ENCODE data around the gene PHF21B. TPM values are rescaled to one million over a fixed set of nuclear protein-coding genes. Genes with fewer than 3 reads are reported as not detected.
A peak's percentile ranks its signal among the peaks of the same experiment; 100 is the strongest.

The PHF21B gene
- total and polyA plus RNA-seq, 5 donors from 2014 or later: not detected

GRCh38 chr22:44876921-44877320 is 132.9 kb downstream of the PHF21B start:
- H3K9me3 ChIP-seq (ENCODE audit: control insufficient read depth in 2 of 2, low read length in 2 of 2): peaks cover under 1 to 1% of the 10 kb centered on the region in 2 experiments
- DNase-seq: no peak
- Mint-ChIP-seq H3K36me3 (no peaks in the 10 kb centered on the region), H3K27me3 (no peaks in the 10 kb centered on the region), H3K9me3 (peaks cover 0 to 7% (median 2%) of the 10 kb centered on the region in 7 donors), H3K27ac (no peak overlapping the region), H3K4me1 (no peaks in the 10 kb centered on the region), H3K4me3 (no peak overlapping the region)
- H3K4me1 ChIP-seq (ENCODE audit: control insufficient read depth, insufficient read depth, low read length, poor library complexity, severe bottlenecking): no peaks in the 10 kb centered on the region
- no peak overlapping the region for H3K4me3 ChIP-seq (ENCODE audit: low read depth, low read length)
- no peaks in the 10 kb centered on the region for H3K27me3 ChIP-seq (ENCODE audit: control insufficient read depth, insufficient read depth, low read length)
- no peak overlapping the region for H3K27ac ChIP-seq (ENCODE audit: insufficient read depth, low read length, poor library complexity, severe bottlenecking)
- H3K36me3 ChIP-seq (ENCODE audit: control insufficient read depth, insufficient read depth, low read length): no peaks in the 10 kb centered on the region
- no peak for ATAC-seq (ENCODE audit: low read depth in 2 of 2)

DNA sequence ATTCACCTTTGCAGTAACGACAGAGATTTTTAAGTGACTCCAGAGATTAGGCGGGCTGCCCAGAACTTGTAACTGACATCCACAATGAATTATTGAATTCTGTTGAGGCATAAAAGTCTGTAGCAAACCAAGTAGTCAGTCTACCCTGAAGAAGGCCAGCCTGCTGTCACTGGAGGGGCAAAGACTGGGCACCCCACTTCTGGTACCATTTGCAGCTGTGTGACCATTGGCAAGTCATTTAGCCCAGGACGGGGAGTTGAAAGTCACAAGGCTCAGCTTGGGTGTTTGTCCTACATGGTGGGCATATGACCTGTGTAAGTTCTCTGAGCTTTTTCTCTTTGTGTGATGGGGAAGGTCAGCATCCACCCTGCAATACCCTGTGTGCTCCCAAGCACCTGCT is 138.0 kb downstream of the PHF21B start:
- Mint-ChIP-seq H3K27ac (no peak overlapping the region), H3K4me1 (no peaks in the 10 kb centered on the region)
- no peak for ATAC-seq (ENCODE audit: low read depth in 2 of 2)

DNA sequence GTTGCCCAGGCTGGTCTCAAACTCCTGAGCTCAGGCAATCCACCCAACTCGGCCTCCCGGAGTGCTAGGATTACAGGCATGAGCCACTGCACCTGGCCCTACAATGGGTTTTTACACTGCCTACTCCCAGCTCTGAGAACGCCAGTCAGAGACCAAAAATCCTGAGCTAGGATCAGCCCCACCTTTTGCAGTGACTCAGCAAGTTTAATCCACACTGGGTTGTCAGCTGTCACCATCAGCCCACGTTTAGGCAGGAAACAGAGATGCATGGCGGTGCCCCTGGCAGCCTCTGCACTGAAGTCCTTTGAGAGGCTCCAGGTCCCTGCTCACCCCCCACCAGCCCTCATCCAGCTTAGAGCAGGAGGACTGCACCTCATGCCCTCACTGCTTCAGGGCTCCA is 139.8 kb downstream of the PHF21B start:
- Histone ChIP-seq H3K27ac (ENCODE audit: insufficient read depth, low read length, poor library complexity, severe bottlenecking) (no peak overlapping the region), H3K27me3 (ENCODE audit: control insufficient read depth, insufficient read depth, low read length) (no peaks in the 10 kb centered on the region), H3K36me3 (ENCODE audit: control insufficient read depth, insufficient read depth, low read length) (no peaks in the 10 kb centered on the region), H3K4me1 (ENCODE audit: control insufficient read depth, insufficient read depth, low read length, poor library complexity, severe bottlenecking) (no peaks in the 10 kb centered on the region), H3K9me3 (ENCODE audit: control insufficient read depth in 2 of 2, low read length in 2 of 2) (peaks cover 7 to 11% of the 10 kb centered on the region in 2 experiments), H3K4me3 (ENCODE audit: low read depth, low read length) (no peak overlapping the region)
- Mint-ChIP-seq H3K36me3 (no peaks in the 10 kb centered on the region), H3K27me3 (peaks cover 7% of the 10 kb centered on the region), H3K9me3 (peaks cover 0 to 5% (median 3%) of the 10 kb centered on the region in 7 donors), H3K27ac (no peak overlapping the region), H3K4me3 (no peak overlapping the region), H3K4me1 (no peaks in the 10 kb centered on the region)
- DNase-seq (peak in 1 of 3 donors; percentile 31), ATAC-seq (ENCODE audit: low read depth in 2 of 2) (no peak)

More for the DNA sequence above, 138.0 kb downstream of the PHF21B start:
- H3K27ac ChIP-seq (ENCODE audit: insufficient read depth, low read length, poor library complexity, severe bottlenecking): no peak overlapping the region
- H3K4me3 Mint-ChIP-seq: no peak overlapping the region
- peaks cover 0 to 8% (median 5%) of the 10 kb centered on the region in 7 donors for H3K9me3 Mint-ChIP-seq
- no peaks in the 10 kb centered on the region for H3K36me3 Mint-ChIP-seq
- H3K4me3 ChIP-seq (ENCODE audit: low read depth, low read length): no peak overlapping the region
- peaks cover 7 to 11% of the 10 kb centered on the region in 2 experiments for H3K9me3 ChIP-seq (ENCODE audit: control insufficient read depth in 2 of 2, low read length in 2 of 2)
- no peak for DNase-seq
- H3K4me1 ChIP-seq (ENCODE audit: control insufficient read depth, insufficient read depth, low read length, poor library complexity, severe bottlenecking): no peaks in the 10 kb centered on the region
- H3K27me3 ChIP-seq (ENCODE audit: control insufficient read depth, insufficient read depth, low read length): no peaks in the 10 kb centered on the region
- peaks cover 7% of the 10 kb centered on the region for H3K27me3 Mint-ChIP-seq
- H3K36me3 ChIP-seq (ENCODE audit: control insufficient read depth, insufficient read depth, low read length): no peaks in the 10 kb centered on the region

- Mint-ChIP-seq H3K9me3 (peaks cover 0 to 5% (median 3%) of the 10 kb centered on the region in 7 donors), H3K4me3 (no peak overlapping the region), H3K27me3 (peaks cover 7% of the 10 kb centered on the region), H3K36me3 (no peaks in the 10 kb centered on the region), H3K27ac (no peak overlapping the region), H3K4me1 (no peaks in the 10 kb centered on the region)
- Histone ChIP-seq H3K27me3 (ENCODE audit: control insufficient read depth, insufficient read depth, low read length) (no peaks in the 10 kb centered on the region), H3K4me1 (ENCODE audit: control insufficient read depth, insufficient read depth, low read length, poor library complexity, severe bottlenecking) (no peaks in the 10 kb centered on the region), H3K36me3 (ENCODE audit: control insufficient read depth, insufficient read depth, low read length) (no peaks in the 10 kb centered on the region), H3K27ac (ENCODE audit: insufficient read depth, low read length, poor library complexity, severe bottlenecking) (no peak overlapping the region), H3K4me3 (ENCODE audit: low read depth, low read length) (no peak overlapping the region), H3K9me3 (ENCODE audit: control insufficient read depth in 2 of 2, low read length in 2 of 2) (peaks cover 7 to 11% of the 10 kb centered on the region in 2 experiments)
- DNase-seq (no peak), ATAC-seq (ENCODE audit: low read depth in 2 of 2) (no peak)
Measured at GRCh38 chr22:44869196-44869595, 140.6 kb downstream of the PHF21B start.

DNA sequence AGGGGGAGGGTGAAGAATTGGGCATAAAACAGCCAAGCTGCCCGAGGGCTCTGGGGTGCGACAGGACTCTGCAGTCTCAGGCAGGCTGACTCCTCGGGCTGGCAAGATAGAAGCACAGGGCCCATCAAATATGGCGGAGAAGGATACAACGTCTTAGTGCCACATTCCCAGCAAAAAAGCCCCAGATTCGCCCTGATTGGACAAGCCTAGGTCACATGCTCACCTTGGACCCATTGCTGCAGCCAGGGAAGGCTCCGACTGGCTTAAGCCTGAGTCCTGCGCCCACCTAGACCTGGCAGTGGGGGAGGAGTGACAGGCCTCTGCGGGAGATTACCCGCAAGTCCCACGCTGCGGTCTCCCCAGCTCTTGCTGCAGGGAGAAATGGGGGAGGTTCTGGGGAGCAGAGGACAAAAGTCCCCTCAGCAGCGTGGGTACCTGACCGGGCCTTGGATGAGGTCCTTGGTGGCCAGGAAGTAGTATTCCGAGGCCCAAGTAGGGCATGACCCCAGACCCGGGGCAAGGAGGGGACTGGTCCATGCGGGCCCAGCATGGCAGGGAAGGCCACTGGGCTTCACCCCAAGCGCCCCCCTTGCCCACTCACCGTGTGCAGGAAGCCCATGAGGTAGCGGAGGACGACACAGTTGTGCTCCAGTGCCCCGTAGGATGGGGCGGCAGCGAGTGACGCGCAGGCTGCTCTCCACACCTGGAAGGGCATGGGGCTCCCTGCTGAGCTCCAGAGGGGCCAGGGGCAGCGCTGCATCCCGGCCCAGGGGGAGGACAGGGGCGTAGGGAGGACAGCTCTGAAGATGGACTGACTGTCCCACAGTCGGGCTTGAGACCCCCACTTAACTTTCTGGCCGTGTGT is 144.4 kb downstream of the PHF21B start:
- no peaks in the 10 kb centered on the region for H3K9me3 ChIP-seq (ENCODE audit: control insufficient read depth in 2 of 2, low read length in 2 of 2)
- DNase-seq (no peak), ATAC-seq (ENCODE audit: low read depth in 2 of 2) (no peak)
- no peak overlapping the region for H3K4me3 ChIP-seq (ENCODE audit: low read depth, low read length)
- H3K27me3 ChIP-seq (ENCODE audit: control insufficient read depth, insufficient read depth, low read length): no peaks in the 10 kb centered on the region
- H3K36me3 ChIP-seq (ENCODE audit: control insufficient read depth, insufficient read depth, low read length): no peaks in the 10 kb centered on the region
- Mint-ChIP-seq H3K4me3 (no peak overlapping the region), H3K9me3 (peaks cover 0 to 3% (median 0%) of the 10 kb centered on the region in 7 donors), H3K36me3 (no peaks in the 10 kb centered on the region), H3K4me1 (no peaks in the 10 kb centered on the region), H3K27ac (no peak overlapping the region), H3K27me3 (peaks cover 6% of the 10 kb centered on the region)
- no peaks in the 10 kb centered on the region for H3K4me1 ChIP-seq (ENCODE audit: control insufficient read depth, insufficient read depth, low read length, poor library complexity, severe bottlenecking)
- no peak overlapping the region for H3K27ac ChIP-seq (ENCODE audit: insufficient read depth, low read length, poor library complexity, severe bottlenecking)

DNA sequence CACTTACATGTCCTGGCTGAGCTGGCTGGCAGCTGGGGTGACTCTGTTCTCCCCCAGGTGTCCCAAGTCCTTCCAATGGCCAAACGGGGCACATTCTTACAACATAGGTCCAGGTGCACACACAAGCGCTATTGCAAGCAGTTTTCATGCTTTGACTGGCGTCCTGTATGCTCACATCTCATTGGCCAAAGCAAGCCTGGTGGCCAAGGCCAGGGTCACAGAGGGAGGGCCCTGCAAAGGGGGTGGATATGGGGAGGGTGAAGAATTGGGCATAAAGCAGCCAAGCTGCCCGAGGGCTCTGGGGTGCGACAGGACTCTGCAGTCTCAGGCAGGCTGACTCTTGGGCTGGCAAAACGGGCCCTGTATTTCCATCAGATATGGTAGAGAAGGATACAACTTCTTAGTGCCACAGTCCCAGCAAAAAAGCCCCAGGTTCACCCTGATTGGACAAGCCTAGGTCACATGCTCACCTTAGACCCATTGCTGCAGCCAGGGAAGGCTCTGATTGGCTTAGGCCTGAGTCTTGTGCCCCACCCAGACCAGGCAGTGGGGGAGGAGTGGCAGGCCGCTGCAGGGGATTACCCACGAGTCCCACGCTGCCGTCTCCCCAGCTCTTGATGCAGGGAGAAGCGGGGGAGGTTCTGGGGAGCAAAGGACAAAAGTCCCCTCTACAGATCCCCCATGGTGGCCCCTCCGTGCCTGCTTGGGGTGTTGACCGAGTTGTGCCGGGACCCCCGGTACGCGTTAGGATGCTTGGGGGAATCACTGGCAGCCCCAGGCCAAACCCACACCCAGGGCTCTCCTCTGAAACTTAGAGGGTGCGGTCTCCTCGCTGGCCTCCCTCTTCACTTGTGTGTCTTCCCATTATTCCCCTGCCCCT is 146.6 kb downstream of the PHF21B start:
- Histone ChIP-seq H3K27me3 (ENCODE audit: control insufficient read depth, insufficient read depth, low read length) (no peaks in the 10 kb centered on the region), H3K9me3 (ENCODE audit: control insufficient read depth in 2 of 2, low read length in 2 of 2) (no peaks in the 10 kb centered on the region), H3K36me3 (ENCODE audit: control insufficient read depth, insufficient read depth, low read length) (no peaks in the 10 kb centered on the region), H3K27ac (ENCODE audit: insufficient read depth, low read length, poor library complexity, severe bottlenecking) (no peak overlapping the region), H3K4me3 (ENCODE audit: low read depth, low read length) (no peak overlapping the region), H3K4me1 (ENCODE audit: control insufficient read depth, insufficient read depth, low read length, poor library complexity, severe bottlenecking) (no peaks in the 10 kb centered on the region)
- H3K27me3 Mint-ChIP-seq: peaks cover 6% of the 10 kb centered on the region
- DNase-seq: no peak
- H3K9me3 Mint-ChIP-seq: peaks cover 0 to 3% (median 0%) of the 10 kb centered on the region in 7 donors
- H3K4me3 Mint-ChIP-seq: no peak overlapping the region
- peak overlapping the region in 1 of 3 donors; percentile 32 for H3K27ac Mint-ChIP-seq
- H3K4me1 Mint-ChIP-seq: no peaks in the 10 kb centered on the region
- no peaks in the 10 kb centered on the region for H3K36me3 Mint-ChIP-seq
- peak in 1 of 2 donors; percentile 12 for ATAC-seq (ENCODE audit: low read depth in 2 of 2)

- no peak overlapping the region for H3K27ac Mint-ChIP-seq
- no peaks in the 10 kb centered on the region for H3K36me3 Mint-ChIP-seq
- H3K27me3 Mint-ChIP-seq: peaks cover 6% of the 10 kb centered on the region
- Histone ChIP-seq H3K9me3 (ENCODE audit: control insufficient read depth in 2 of 2, low read length in 2 of 2) (no peaks in the 10 kb centered on the region), H3K27me3 (ENCODE audit: control insufficient read depth, insufficient read depth, low read length) (no peaks in the 10 kb centered on the region), H3K36me3 (ENCODE audit: control insufficient read depth, insufficient read depth, low read length) (no peaks in the 10 kb centered on the region), H3K4me3 (ENCODE audit: low read depth, low read length) (no peak overlapping the region), H3K27ac (ENCODE audit: insufficient read depth, low read length, poor library complexity, severe bottlenecking) (no peak overlapping the region), H3K4me1 (ENCODE audit: control insufficient read depth, insufficient read depth, low read length, poor library complexity, severe bottlenecking) (no peaks in the 10 kb centered on the region)
- H3K4me3 Mint-ChIP-seq: no peak overlapping the region
- DNase-seq (no peak), ATAC-seq (ENCODE audit: low read depth in 2 of 2) (no peak)
- H3K9me3 Mint-ChIP-seq: no peaks in the 10 kb centered on the region
- H3K4me1 Mint-ChIP-seq: no peaks in the 10 kb centered on the region
Measured at GRCh38 chr22:44862281-44862680, 147.5 kb downstream of the PHF21B start.

Data from CD4-positive, CD25-positive, alpha-beta regulatory T cell (primary cell).